HG03571 (cell line): Measurements from ENCODE around the gene NT5DC3.

Source experiments
- ATAC-seq: cut with Tn5 transposase; IDR thresholded peaks from one replicate; pipeline ENCODE4 v1.9.1; 2021; ENCODE audit not compliant: unreplicated experiment

NT5DC3 gene

GRCh38 chr12:103756443-103756842 lies 84.6 kb downstream of the NT5DC3 start:
- no peak for ATAC-seq

- ATAC-seq: no peak
Measured at GRCh38 chr12:103755425-103755824, 85.6 kb downstream of the NT5DC3 start.

- no peak for ATAC-seq
Measured at GRCh38 chr12:103751600-103751999, 89.4 kb downstream of the NT5DC3 start.

GRCh38 chr12:103751171-103751570 lies 89.9 kb downstream of the NT5DC3 start:
- no peak for ATAC-seq

GRCh38 chr12:103748875-103749274 lies 92.2 kb downstream of the NT5DC3 start:
- no peak for ATAC-seq

GRCh38 chr12:103748002-103748401 lies 93.0 kb downstream of the NT5DC3 start:
- no peak for ATAC-seq

- ATAC-seq: no peak
Measured at GRCh38 chr12:103745962-103746361, 95.1 kb downstream of the NT5DC3 start.

- no peak for ATAC-seq
Measured at GRCh38 chr12:103743788-103744187, 97.2 kb downstream of the NT5DC3 start.

- no peak for ATAC-seq
Measured at GRCh38 chr12:103742349-103742932, 98.6 kb downstream of the NT5DC3 start.

- no peak for ATAC-seq
Measured at GRCh38 chr12:103737881-103738280, 103.2 kb downstream of the NT5DC3 start.

- no peak for ATAC-seq
Measured at GRCh38 chr12:103736572-103736971, 104.5 kb downstream of the NT5DC3 start.

- no peak for ATAC-seq
Measured at GRCh38 chr12:103735291-103735690, 105.7 kb downstream of the NT5DC3 start.

GRCh38 chr12:103734863-103735262 lies 106.2 kb downstream of the NT5DC3 start:
- ATAC-seq: no peak

- no peak for ATAC-seq
Measured at GRCh38 chr12:103731539-103731938, 109.5 kb downstream of the NT5DC3 start.

GRCh38 chr12:103729499-103729898 lies 111.5 kb downstream of the NT5DC3 start:
- ATAC-seq: no peak

GRCh38 chr12:103728323-103728722 lies 112.7 kb downstream of the NT5DC3 start:
- no peak for ATAC-seq

GRCh38 chr12:103727638-103728037 lies 113.4 kb downstream of the NT5DC3 start:
- ATAC-seq: no peak

GRCh38 chr12:103725398-103725797 lies 115.6 kb downstream of the NT5DC3 start:
- no peak for ATAC-seq
